NOMO-1 treated with dmso at 0.1 percent for 144 hours (cell line): ENCODE measurements around the gene CES1.
"Not testable (repeated sequence)": the region's sequence is repeated elsewhere in the genome, so short reads cannot be mapped to it uniquely, and the experiment has no call there.

ENCODE experiments used
- DNase-seq: peaks from one replicate; lab custom pipeline; 2025; ENCODE audit not compliant: unreplicated experiment; lab: John Stamatoyannopoulos, UW

Gene CES1

DNA sequence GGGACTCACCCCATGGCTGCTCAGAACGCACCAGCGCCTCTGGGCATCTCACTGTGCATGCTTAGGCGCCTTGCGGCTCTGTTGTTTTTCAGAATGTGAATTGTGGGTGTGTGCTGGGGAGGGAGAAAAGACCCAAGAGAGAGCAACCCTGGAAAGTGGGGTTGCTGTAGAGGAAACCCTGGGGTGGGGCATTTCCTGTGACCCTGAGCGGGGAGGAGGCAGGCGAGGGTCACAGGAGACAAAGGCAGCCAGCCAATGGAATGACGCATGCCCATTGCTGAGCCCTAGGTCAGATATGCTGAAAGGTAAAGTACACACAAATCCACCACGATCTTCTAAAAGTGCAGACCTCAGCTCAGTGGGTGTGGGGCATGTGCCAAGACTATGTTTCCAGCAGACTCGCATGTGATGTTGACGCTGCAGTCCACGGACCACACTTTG is 39.9 kb downstream of the CES1 start:
- not testable (repeated sequence) for DNase-seq

DNA sequence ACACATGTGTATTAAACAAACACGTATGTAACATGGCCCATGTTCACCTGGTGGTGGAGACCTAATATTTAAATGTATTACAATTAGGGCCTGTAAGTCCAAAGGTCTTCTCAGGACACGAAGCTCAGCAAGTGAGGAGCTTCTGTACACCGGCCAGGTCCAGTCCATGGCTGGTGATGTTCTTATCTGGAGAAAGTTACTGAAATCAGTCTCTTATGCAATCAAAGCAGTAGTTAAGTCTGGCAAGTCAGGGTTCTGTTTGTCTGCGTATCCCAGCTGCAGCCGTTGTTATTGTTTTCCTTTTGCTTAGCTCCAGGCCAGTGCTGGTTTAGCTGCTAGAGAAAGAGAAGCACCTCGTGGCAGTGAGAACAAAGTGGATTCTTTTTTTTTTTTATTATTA is 41.4 kb downstream of the CES1 start:
- not testable (repeated sequence) for DNase-seq

- DNase-seq = not testable (repeated sequence)
These were observed 42.7 kb downstream of the CES1 start for GRCh38 chr16:55790240-55790639.

DNA sequence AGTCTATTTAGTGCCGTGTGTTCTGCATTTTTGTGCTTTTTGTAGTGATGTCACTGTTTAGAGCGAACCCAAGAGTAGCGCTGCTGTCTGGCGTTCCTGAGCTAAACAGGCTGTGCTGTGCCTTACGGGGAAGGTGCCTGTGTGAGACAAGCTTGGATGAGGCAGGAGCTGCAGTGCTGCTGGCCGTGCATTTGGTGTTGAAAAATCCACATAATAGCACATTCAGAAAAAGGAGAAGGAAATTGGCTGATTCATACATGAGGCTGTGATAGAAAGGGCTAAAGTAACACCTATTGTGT is 50.2 kb downstream of the CES1 start:
- DNase-seq = not testable (repeated sequence)

GRCh38 chr16:55782091-55782792 is 50.7 kb downstream of the CES1 start:
- not testable (repeated sequence) for DNase-seq

DNA sequence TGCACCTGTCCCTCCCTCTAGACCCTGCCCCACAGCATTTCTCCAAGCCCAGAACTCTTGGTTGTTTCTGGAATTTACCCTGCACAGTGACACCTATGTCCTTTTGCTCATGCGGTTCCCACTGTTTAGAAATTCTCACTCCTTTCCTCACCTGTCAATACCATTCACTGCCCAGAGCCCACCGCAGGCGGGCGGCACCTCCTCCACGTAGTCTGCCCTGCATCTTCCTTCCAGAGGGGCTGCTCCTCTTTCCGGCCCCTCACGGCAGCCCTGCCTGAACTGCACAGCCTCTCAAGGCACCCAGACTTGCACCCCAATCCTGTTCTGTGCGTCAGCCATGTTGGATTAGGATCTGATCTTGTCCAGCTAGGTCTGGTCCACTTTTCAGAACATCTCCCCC is 51.4 kb downstream of the CES1 start:
- not testable (repeated sequence) for DNase-seq

- not testable (repeated sequence) for DNase-seq
These were observed 52.8 kb downstream of the CES1 start for GRCh38 chr16:55780095-55780407.

DNA sequence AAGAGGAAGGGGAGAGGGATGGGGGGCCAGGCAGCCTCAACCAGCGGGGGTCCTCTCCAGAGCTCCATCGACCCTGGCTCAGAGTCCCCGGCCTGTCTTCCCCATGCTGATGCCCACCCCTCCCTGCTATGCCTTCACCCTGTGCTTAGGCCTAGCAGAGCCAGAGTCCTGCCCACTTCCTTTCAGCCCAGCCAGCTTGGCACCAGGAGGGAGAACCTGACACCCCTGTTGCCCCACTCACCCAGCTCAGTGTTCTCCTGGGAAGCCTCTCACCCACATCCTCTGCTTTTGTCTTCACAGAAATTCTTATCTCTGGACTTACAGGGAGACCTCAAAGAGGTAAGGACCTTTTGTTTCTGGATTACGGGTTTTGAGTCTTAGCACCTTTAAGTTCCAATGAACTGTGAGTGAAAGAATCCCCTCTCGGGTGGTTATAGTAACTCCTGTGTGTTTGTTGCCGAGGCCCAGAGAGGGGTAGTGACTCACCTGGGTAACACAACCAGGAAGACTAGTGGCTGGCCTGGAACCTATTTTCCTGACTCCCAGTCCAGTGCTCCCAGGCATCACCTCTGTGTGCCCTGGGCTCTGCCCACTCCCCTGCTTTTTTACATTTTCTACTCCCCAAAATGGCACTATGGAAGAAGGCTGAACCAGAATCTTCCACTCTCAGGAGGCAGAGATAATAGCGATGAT is 53.3 kb downstream of the CES1 start:
- no peak for DNase-seq

DNA sequence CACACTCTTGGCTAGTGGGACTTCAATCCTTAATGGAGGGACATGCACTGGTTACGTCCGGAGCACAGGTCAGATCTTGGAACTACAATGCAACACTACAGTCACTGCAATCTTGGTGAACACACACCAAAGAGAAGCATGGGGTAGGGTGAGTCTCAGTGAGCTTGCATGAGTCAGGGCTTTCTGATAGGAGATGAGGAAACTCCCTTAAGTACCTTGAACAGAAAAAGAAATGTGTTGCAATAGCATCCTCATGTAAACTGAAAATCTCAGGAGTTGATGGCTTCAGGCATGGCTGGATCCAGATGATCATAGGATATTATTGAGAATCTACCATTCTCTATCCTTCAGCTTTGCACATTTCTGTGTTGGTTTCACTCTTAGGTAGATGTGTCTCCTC is 54.1 kb downstream of the CES1 start:
- DNase-seq = no peak

- no peak for DNase-seq
These were observed 57.0 kb downstream of the CES1 start for GRCh38 chr16:55775857-55776256.

DNA sequence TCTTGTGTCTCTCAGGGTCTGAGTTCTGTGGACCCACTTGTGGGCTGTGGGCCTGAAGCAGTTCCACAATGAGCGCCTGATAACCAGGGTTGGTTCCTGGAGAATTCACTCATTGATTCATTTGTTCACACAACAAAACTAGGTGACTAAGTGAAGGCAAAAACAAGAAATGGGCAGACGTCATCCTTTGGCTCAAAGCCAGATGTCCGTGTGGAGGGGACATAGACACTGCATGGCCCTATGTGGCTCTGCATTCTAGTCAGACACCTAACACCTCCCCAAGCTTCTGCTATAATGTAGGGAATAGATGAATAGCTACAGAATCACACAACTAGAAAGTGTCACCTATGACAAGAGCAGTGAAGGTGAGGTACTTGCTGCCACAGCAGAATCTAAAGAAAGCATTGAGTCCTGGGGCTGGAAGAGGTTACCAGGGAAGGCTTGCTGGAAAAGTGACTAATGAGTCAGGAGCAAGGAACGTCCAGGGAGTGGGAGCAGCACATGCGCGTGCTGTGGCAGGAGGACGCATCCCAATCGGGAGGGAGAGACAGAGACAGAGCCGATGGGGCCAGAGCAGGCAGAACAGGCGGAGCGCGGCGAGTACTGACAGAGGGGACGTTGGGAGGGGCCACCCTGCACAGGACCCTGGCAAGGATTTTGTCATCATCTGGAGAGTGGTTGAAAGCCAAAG is 58.9 kb downstream of the CES1 start:
- DNase-seq = no peak

- no peak for DNase-seq
These were observed 67.7 kb downstream of the CES1 start for GRCh38 chr16:55765161-55765560.

- no peak for DNase-seq
These were observed 72.4 kb downstream of the CES1 start for GRCh38 chr16:55760310-55761001.

DNA sequence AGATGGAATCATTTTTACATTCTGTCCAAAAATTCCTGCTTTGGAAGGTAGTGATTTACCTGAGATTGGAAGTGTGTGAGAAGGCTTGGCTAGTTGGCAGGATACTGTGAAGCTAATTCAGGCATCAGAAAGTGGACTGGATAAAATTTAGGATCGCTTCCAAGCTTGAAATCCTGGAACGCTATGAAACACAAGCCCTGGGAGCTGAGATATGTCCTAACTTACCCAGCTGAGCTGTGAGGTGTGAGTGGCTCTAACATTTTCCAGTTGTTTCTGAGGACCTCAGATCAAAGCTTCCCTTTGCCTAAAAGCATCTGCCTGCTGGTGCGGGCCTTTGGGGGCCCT is 73.0 kb downstream of the CES1 start:
- DNase-seq = not testable (repeated sequence)

DNA sequence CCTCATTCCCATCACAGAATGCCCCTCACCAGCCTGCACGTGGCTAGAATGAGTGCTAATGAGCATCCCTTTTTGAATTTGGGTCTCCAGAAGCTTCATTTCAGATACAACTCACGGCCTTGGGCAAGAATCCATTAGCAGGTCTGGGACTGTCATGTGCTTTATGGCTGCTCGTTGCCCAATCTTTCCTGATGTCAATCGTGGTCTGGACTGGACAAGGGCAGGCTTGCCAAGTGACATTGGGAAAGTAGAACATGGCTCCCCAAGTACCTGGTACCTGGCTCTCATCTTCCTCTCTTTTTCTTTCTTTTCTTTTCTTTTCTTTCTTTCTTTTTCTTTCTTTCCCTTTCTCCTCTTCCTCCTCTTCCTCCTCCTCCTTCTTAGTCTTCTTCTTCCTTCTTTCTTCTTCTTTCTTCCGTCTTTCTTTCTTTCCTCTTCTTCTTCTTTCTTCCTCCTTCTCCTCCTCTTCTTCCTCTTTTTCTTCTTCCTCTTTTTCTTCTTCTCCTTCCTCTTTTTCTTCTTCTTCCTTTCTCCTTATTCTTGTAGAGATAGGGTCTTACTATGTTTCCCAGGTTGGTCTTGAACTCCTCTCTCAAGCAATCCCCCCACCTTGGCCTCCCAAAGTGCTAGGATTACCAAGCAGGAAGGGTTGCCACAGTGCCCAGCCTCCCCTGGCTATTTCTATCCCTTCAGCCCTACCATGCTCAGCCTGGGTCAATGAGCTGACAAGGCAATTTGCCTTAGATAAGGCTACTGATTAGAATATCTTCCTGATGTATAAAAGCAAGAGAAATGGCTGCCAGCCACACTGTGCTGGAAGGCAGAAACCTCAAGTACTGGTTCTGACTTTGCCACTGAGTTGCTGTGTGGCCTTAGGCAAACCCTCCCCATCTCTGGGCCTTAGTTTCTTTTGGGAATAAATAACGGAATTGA is 75.0 kb downstream of the CES1 start:
- not testable (repeated sequence) for DNase-seq

- no peak for DNase-seq
These were observed 75.9 kb downstream of the CES1 start for GRCh38 chr16:55756963-55757362.

DNA sequence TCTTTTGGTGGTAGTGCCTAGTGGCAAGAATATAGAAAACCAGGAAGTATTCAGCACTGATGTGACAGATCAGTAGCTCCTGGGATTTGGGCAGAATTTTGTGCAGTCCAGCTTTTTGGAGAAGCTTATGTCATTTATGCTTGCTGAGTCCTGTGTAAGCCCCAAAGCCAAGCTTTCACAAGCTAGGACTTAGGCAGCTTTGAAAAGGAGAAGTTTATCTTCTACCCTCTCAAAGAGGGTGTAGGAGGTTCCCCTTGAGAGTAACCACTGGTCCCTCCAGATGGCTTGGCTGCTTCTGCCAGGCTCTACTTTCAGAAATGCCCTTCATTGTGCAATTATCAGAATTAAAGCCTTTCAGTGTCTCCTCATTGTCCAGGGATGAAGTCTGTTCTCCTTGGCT is 78.8 kb downstream of the CES1 start:
- DNase-seq = no peak

DNA sequence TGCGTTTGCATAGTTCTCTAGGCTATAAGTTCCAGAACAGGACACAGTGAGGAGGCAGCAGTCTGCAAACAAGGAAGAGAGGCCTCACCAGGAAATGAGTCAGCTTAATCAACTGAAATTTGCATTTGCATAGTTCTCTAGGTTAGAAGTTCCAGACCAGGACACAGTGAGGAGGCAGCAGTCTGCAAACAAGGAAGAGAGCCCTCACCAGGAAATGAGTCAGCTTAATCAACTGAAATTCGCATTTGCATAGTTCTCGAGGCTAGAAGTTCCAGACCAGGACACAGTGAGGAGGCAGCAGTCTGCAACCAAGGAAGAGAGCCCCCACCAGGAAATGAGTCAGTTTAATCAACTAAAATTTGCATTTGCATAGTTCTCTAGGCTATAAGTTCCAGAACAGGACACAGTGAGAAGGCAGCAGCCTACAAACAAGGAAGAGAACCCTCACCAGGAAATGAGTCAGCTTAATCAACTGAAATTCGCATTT is 79.7 kb downstream of the CES1 start:
- not testable (repeated sequence) for DNase-seq
